H9 (cell line): ENCODE measurements around the gene HEXIM1. TPM values are rescaled to one million over a fixed set of nuclear protein-coding genes. Genes with fewer than 3 reads are reported as not detected.

Experiments used
- DNase-seq: peaks from one replicate; pipeline ENCODE4 v3.0.0-alpha.2; 2017
- H2AFZ ChIP-seq: one replicate; pipeline ENCODE4 v1.6.1; 2013; ENCODE audit warnings: mild to moderate bottlenecking, low read length, control low read depth, moderate library complexity
- H2AK5ac ChIP-seq: 2 replicates; pipeline ENCODE4 v1.6.1; 2013; ENCODE audit warnings: low read length, control low read depth, mixed read lengths; ENCODE audit not compliant: insufficient read length
- H2BK120ac ChIP-seq: one replicate; pipeline ENCODE4 v1.6.1; 2013; ENCODE audit warnings: low read depth, mild to moderate bottlenecking, low read length, control low read depth, inconsistent platforms; ENCODE audit not compliant: poor library complexity, severe bottlenecking
- H2BK12ac ChIP-seq: 2 replicates; pipeline ENCODE4 v1.6.1; 2013; ENCODE audit warnings: low read length, control low read depth, mixed read lengths, low read depth; ENCODE audit not compliant: insufficient read length
- H2BK15ac ChIP-seq: 2 replicates; pipeline ENCODE4 v1.6.1; 2013; ENCODE audit warnings: low read depth, low read length, control low read depth
- H2BK20ac ChIP-seq: one replicate; pipeline ENCODE4 v1.6.1; 2013; ENCODE audit warnings: low read depth, mild to moderate bottlenecking, low read length, control low read depth, inconsistent platforms; ENCODE audit not compliant: poor library complexity, severe bottlenecking
- H2BK5ac ChIP-seq: 2 replicates; pipeline ENCODE4 v1.6.1; 2013; ENCODE audit warnings: low read length, control low read depth, mixed read lengths; ENCODE audit not compliant: insufficient read length
- H3K14ac ChIP-seq: 2 replicates; pipeline ENCODE4 v1.6.1; 2013; ENCODE audit warnings: low read length, control low read depth; ENCODE audit not compliant: insufficient read depth
- H3K18ac ChIP-seq: 2 replicates; pipeline ENCODE4 v1.6.1; 2013; ENCODE audit warnings: low read depth, mild to moderate bottlenecking, mixed read lengths, low read length, control low read depth; ENCODE audit not compliant: insufficient read length
- H3K23ac ChIP-seq: 2 replicates; pipeline ENCODE4 v1.6.1; 2013; ENCODE audit warnings: low read length, control low read depth, mixed read lengths, low read depth; ENCODE audit not compliant: insufficient read length
- H3K23me2 ChIP-seq: 2 replicates; pipeline ENCODE4 v1.6.1; 2013; ENCODE audit warnings: low read depth, mild to moderate bottlenecking, mixed read lengths, low read length, control low read depth; ENCODE audit not compliant: insufficient read length, poor library complexity, severe bottlenecking
- H3K27ac ChIP-seq: 2 replicates; pipeline ENCODE4 v1.5.1; 2013; ENCODE audit warnings: low read length, control low read depth, mixed read lengths, low read depth; ENCODE audit not compliant: insufficient read length
- H3K27me3 ChIP-seq: 2 replicates; pipeline ENCODE4 v1.6.1; 2013; ENCODE audit warnings: low read length, control low read depth, inconsistent platforms; ENCODE audit not compliant: insufficient read depth
- H3K4ac ChIP-seq: 2 replicates; pipeline ENCODE4 v1.6.1; 2013; ENCODE audit warnings: low read depth, mild to moderate bottlenecking, control low read depth, inconsistent platforms, low read length, moderate library complexity
- H3K4me1 ChIP-seq: 2 replicates; pipeline ENCODE4 v1.6.1; 2013; ENCODE audit warnings: low read length, control low read depth, inconsistent platforms; ENCODE audit not compliant: insufficient read depth
- H3K4me2 ChIP-seq: 2 replicates; pipeline ENCODE4 v1.6.1; 2013; ENCODE audit warnings: low read length, control low read depth, mixed read lengths; ENCODE audit not compliant: insufficient read length, insufficient read depth
- H3K56ac ChIP-seq: 2 replicates; pipeline ENCODE4 v1.6.1; 2013; ENCODE audit warnings: low read depth, mild to moderate bottlenecking, mixed read lengths, low read length, control low read depth; ENCODE audit not compliant: insufficient read length
- H3K79me1 ChIP-seq: 2 replicates; pipeline ENCODE4 v1.6.1; 2013; ENCODE audit warnings: low read depth, mild to moderate bottlenecking, moderate library complexity, low read length, control low read depth, inconsistent platforms; ENCODE audit not compliant: insufficient read depth, poor library complexity, severe bottlenecking
- H3K79me2 ChIP-seq: 2 replicates; pipeline ENCODE4 v1.6.1; 2013; ENCODE audit warnings: low read length, control low read depth, inconsistent platforms; ENCODE audit not compliant: insufficient read depth
- H3K9ac ChIP-seq: 2 replicates; pipeline ENCODE4 v1.6.1; 2013; ENCODE audit warnings: low read length, control low read depth, mixed read lengths; ENCODE audit not compliant: insufficient read length; ENCODE audit errors: extremely low read depth
- H3K9me3 ChIP-seq: one replicate; pipeline ENCODE4 v1.6.1; 2013; ENCODE audit warnings: low read depth, low read length, inconsistent platforms; ENCODE audit not compliant: control insufficient read depth
- H3T11ph ChIP-seq: one replicate; pipeline ENCODE4 v1.6.1; 2013; ENCODE audit warnings: mild to moderate bottlenecking, low read length, control low read depth, inconsistent platforms
- H4K20me1 ChIP-seq: one replicate; pipeline ENCODE4 v1.6.1; 2013; ENCODE audit not compliant: control insufficient read depth, insufficient read length, insufficient read depth
- H4K5ac ChIP-seq: 2 replicates; pipeline ENCODE4 v1.6.1; 2013; ENCODE audit warnings: low read depth, mild to moderate bottlenecking, mixed read lengths, low read length, control low read depth; ENCODE audit not compliant: insufficient read length
- H4K8ac ChIP-seq: replicated peaks from 2 replicates; pipeline ENCODE4 v1.6.1; 2013; ENCODE audit warnings: low read length, control low read depth, mixed read lengths, low read depth; ENCODE audit not compliant: insufficient read length
- H4K91ac ChIP-seq: 2 replicates; pipeline ENCODE4 v1.6.1; 2013; ENCODE audit warnings: low read depth, mild to moderate bottlenecking, moderate library complexity, mixed read lengths, low read length, control low read depth; ENCODE audit not compliant: insufficient read length
- H3K27ac Mint-ChIP-seq, 3 experiments: 2 replicates in 2 of 3; 3 replicates in 1 of 3; pipeline ENCODE4 v1.8.0; 2020 to 2021; ENCODE audit warnings: mixed read lengths in 3 of 3, mild to moderate bottlenecking in 1 of 3, moderate library complexity in 1 of 3
- H3K27me3 Mint-ChIP-seq: 2 replicates; pipeline ENCODE4 v1.8.0; 2021; ENCODE audit warnings: low read depth, mild to moderate bottlenecking, moderate library complexity, mixed read lengths
- H3K36me3 Mint-ChIP-seq, 3 experiments: 2 replicates in 2 of 3; 3 replicates in 1 of 3; pipeline ENCODE4 v1.8.0; 2020 to 2021; ENCODE audit warnings: low read depth in 3 of 3, mixed read lengths in 3 of 3; ENCODE audit not compliant: insufficient read depth in 1 of 3
- H3K4me1 Mint-ChIP-seq, 2 experiments: 2 replicates each; pipeline ENCODE4 v1.8.0; 2020; ENCODE audit warnings: mixed read lengths in 2 of 2
- H3K4me3 Mint-ChIP-seq, 2 experiments: 2 replicates in 1 of 2; 3 replicates in 1 of 2; pipeline ENCODE4 v1.8.0; 2020 to 2021; ENCODE audit warnings: mild to moderate bottlenecking in 2 of 2, mixed read lengths in 2 of 2, moderate library complexity in 1 of 2
- H3K9me3 Mint-ChIP-seq, 2 experiments: 2 replicates in 1 of 2; 3 replicates in 1 of 2; pipeline ENCODE4 v1.8.0; 2020; ENCODE audit warnings: mild to moderate bottlenecking in 2 of 2, mixed read lengths in 2 of 2, moderate library complexity in 1 of 2
- CTCF ChIP-seq: fragments of 200-600 bp; sonication (generic); conservative IDR thresholded peaks from 3 replicates; pipeline ENCODE4 v1.8.0; 2021; ENCODE audit warnings: antibody characterized with exemption, mild to moderate bottlenecking
- WGBS: extraction: QIAGEN DNeasy Blood & Tissue Kit; methylation state at CpG from one replicate; pipeline ENCODE4 v1.1.7; 2013; ENCODE audit warnings: missing lambda C conversion rate, low lambda C conversion rate, mixed read lengths; ENCODE audit not compliant: insufficient read length; ENCODE audit errors: extremely low coverage; 5-methylcytosine and 5-hydroxymethylcytosine counted together
- total RNA-seq: library from RNA; stranded (reverse); gene quantifications from 2 replicates; pipeline ENCODE4 v1.2.1, GENCODE V29; 2021

Gene HEXIM1
- total RNA-seq, 1 experiment from 2014 or later, result 32.4 TPM

DNA sequence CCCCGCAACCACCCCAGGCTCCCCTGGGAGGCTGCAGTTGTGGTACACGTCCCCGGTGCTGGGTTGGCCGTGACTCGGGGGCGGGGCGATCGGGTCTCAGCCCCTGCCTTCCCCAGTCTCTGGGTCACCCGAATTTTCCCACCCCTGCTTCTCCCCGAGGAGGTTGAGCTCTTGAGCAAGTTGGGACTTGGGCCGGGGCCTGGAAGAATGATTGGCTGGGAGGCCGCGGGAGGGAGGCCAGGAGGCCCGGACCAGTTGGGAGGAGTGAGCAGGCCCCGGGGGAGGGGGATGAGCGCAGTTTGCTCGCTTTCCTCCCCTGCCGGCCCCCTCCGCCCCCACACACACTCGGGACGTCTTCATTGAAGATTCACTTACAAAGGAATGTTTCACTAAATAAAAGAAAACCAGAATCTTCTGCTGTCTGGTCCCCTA, 4.5 kb upstream of the HEXIM1 start:
- WGBS, result no CpG with 5 or more reads among the region's 21 CpGs
- no peak overlapping the region for H4K91ac ChIP-seq
- no peak overlapping the region for H3K4ac ChIP-seq
- no peak overlapping the region for H3K23ac ChIP-seq
- no peaks in the 10 kb centered on the region for H4K20me1 ChIP-seq
- no peak overlapping the region for H2BK5ac ChIP-seq
- H3K27ac Mint-ChIP-seq, result peak overlapping the region in 1 of 3 experiments; percentile 61; a peak in 1 of 7 replicates
- no peak overlapping the region for H2AFZ ChIP-seq
- no peak overlapping the region for H4K5ac ChIP-seq
- H4K8ac ChIP-seq, result no peak overlapping the region
- no peak overlapping the region; the same call in 1 of the 2 replicates for H3K14ac ChIP-seq
- H2BK20ac ChIP-seq, result no peak overlapping the region
- no peak overlapping the region for H2BK12ac ChIP-seq
- H2BK120ac ChIP-seq, result no peak overlapping the region
- peaks cover 3% of the 10 kb centered on the region for H3K27me3 Mint-ChIP-seq
- no peak overlapping the region for H3K18ac ChIP-seq
- peak overlapping the region; percentile 57 to 76 for H3K4me3 Mint-ChIP-seq
- peaks cover 3 to 4% (median 4%) of the 10 kb centered on the region in 3 experiments; a peak in 5 of 7 replicates for H3K36me3 Mint-ChIP-seq
- peak; percentile 88 for DNase-seq
- no peak overlapping the region for H3T11ph ChIP-seq
- no peak overlapping the region for H3K27ac ChIP-seq
- peak overlapping the region; percentile 51 for H3K4me2 ChIP-seq
- no peaks in the 10 kb centered on the region for H3K79me2 ChIP-seq
- no peaks in the 10 kb centered on the region; a peak in 1 of 5 replicates for H3K9me3 Mint-ChIP-seq
- no peaks in the 10 kb centered on the region for H3K9me3 ChIP-seq
- H3K79me1 ChIP-seq, result no peaks in the 10 kb centered on the region
- H3K56ac ChIP-seq, result no peak overlapping the region
- H3K23me2 ChIP-seq, result peaks cover 10% of the 10 kb centered on the region
- peaks cover 2% of the 10 kb centered on the region; the same call in 1 of the 2 replicates for H3K4me1 ChIP-seq
- H3K27me3 ChIP-seq, result no peaks in the 10 kb centered on the region
- H2AK5ac ChIP-seq, result no peak overlapping the region
- no peak for TF ChIP-seq CTCF
- H2BK15ac ChIP-seq, result no peak overlapping the region
- H3K9ac ChIP-seq, result no peak overlapping the region
- H3K4me1 Mint-ChIP-seq, result peaks cover 32 to 39% of the 10 kb centered on the region in 2 experiments
